ENCODE results near the gene CERS6.

DNA sequence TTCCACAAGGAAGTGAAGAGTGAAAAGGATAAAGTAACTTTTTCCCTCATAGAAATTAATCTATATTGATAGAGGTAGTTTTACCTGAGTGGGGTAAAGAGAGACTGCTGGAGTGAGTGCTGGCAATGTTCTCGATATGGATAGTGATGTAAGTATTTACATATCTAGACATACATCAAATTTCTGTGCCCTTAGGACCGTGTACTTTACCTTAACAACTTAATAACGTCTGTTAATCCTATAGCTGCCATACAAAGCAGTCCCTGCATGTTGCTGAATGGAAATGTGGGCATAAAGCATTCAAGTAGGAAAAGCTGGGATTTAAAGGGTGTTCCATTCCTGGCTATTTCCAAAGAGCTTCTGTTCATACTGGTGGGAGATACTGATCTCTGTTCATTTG is 184.0 kb downstream of the CERS6 start:
- TF ChIP-seq EZH2 (IDR thresholded peaks at IDR 0.05; ENCODE audit: insufficient read depth, poor library complexity, severe bottlenecking), result no peak
- no peak for TF ChIP-seq EZH2phosphoT487 (IDR thresholded peaks at IDR 0.05; ENCODE audit: insufficient read depth, low read depth)
